Measurements from ENCODE around the gene TRIM16.
"Not testable (repeated sequence)": the region's sequence is repeated elsewhere in the genome, so short reads cannot be mapped to it uniquely, and the experiment has no call there.

TRIM16 gene

GRCh38 chr17:15657868-15658267 lies 26.2 kb downstream of the TRIM16 start:
- H3K4me3 ChIP-seq (ENCODE audit: low read depth, low read length), result no peak overlapping the region
- no peak for DNase-seq (ENCODE audit: low read depth, low spot score)
- no peak for TF ChIP-seq CTCF (IDR thresholded peaks at IDR 0.05; ENCODE audit: low read depth, low read length)
- in situ Hi-C loops (cut with HindIII; ENCODE audit: low sequenced_read_pairs), result no loop called here

DNA sequence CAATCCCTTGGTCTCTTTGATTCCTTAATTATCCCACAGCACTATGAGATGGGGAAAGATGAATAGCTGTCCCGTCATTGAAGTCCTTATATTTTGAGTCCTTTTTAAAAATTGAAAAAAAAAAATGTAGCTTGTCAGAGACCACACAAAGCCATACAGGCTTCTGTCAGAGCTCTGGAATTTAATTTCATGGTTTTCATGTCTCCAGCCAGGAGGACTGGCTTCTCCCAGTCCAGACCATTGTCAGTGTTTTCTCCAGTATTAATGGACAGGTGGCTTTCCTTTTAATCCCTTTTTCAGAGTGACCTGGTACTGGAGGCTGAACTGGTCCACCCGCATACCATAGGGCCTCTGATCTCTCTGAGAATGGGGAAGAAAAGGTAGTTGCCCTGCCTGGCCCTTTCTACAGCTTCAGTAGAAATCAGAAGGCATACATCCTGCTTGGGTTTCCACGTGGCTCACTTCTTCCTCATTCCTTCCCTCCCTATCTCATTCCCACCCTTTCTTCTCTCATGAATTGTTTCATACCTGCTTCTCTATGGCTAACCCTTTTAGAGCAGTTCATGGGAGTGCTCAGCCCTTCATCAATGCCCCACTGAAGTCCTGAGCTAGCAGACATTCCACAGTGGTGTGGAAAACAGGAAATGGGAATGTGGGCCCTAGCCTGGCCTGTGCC lies 29.1 kb downstream of the TRIM16 start:
- no peak for DNase-seq (ENCODE audit: low read depth, low spot score)
- no peak for TF ChIP-seq CTCF (IDR thresholded peaks at IDR 0.05; ENCODE audit: low read depth, low read length)
- H3K4me3 ChIP-seq (ENCODE audit: low read depth, low read length), result no peak overlapping the region
- in situ Hi-C loops (cut with HindIII; ENCODE audit: low sequenced_read_pairs), result no loop called here

DNA sequence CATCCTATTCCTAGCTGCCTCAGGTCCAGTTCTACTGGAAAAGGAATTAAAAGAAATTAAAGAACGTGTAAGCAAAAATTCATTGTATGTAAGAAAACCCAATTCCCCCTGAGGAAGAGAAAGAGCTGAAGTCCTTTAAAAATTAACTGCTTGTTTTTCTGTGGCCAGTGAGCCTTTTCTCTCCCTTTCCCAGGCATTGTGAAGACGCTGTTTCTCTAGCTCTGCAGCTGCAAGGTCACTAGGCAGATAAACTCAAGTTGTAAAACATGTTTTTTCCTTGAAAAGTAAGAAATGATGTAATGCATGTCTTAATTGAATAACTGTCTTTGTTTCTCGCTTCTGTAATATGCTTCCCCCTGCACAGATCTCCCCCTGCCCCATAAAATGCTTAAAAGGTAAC lies 29.7 kb downstream of the TRIM16 start:
- in situ Hi-C loops (cut with HindIII; ENCODE audit: low sequenced_read_pairs); DNase-seq (ENCODE audit: low read depth, low spot score); H3K4me3 ChIP-seq (ENCODE audit: low read depth, low read length): not testable (repeated sequence)

GRCh38 chr17:15652960-15653359 lies 31.2 kb downstream of the TRIM16 start:
- H3K4me3 ChIP-seq (ENCODE audit: low read depth, low read length), result no peak overlapping the region
- no peak for DNase-seq (ENCODE audit: low read depth, low spot score)
- in situ Hi-C loops (cut with HindIII; ENCODE audit: low sequenced_read_pairs), result no loop called here
- TF ChIP-seq CTCF (IDR thresholded peaks at IDR 0.05; ENCODE audit: low read depth, low read length), result no peak

- DNase-seq (ENCODE audit: low read depth, low spot score), result peak; percentile 99
- in situ Hi-C loops (cut with HindIII; ENCODE audit: low sequenced_read_pairs), result no loop called here
- H3K4me3 ChIP-seq (ENCODE audit: low read depth, low read length), result peak overlapping the region; percentile 86
- TF ChIP-seq CTCF (IDR thresholded peaks at IDR 0.05; ENCODE audit: low read depth, low read length), result no peak
These were observed 32.5 kb downstream of the TRIM16 start for GRCh38 chr17:15651583-15652110.

DNA sequence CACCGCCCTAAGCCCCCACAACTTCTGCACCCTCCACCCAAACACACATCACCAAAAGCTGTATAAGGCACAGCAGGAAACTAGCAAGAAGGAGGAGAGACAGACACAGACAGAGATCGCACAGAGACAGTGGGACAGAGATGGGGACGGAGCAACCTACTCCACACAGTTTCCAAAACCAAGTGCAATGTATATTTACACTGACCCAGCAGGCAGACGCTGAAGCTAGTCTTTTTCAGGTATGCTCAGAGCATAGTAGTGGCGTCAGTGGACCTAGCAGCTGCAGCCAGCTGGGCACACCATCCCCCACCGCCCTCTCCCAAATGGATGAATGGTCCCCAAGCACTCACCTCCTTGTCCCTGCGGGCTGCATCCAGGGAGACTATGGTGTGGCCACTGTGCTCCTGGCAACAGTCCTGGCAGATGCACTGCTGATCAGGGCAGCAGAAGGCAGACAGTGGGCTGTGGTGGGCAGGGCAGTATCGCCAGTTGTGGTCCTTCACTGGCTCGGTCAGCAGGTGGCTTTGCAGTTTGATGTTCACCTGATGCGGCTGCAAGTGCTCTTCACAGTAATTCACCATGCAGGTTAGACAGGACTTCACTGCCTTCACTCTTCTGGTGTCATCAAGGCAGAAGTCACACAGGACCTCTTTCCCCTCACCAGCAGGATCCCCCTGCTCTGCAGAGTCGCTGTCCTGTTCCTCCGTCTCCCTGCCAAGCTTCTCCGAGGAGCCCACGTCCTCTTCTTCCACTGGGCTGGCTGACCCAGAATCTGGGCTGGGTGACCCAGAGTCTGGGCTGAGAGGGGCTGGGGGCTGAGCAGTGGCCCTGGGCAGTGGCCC lies 33.1 kb downstream of the TRIM16 start:
- no peak for DNase-seq (ENCODE audit: low read depth, low spot score)
- TF ChIP-seq CTCF (IDR thresholded peaks at IDR 0.05; ENCODE audit: low read depth, low read length), result no peak
- in situ Hi-C loops (cut with HindIII; ENCODE audit: low sequenced_read_pairs), result no loop called here
- peak overlapping the region; percentile 86 for H3K4me3 ChIP-seq (ENCODE audit: low read depth, low read length)
